Mesodermal cell (in vitro differentiated cells): ENCODE data around the gene JHY. TPM values are rescaled to one million over a fixed set of nuclear protein-coding genes. Genes with fewer than 3 reads are reported as not detected.

Experiments
- H3K27ac ChIP-seq: 2 replicates; pipeline ENCODE4 v1.7.0; 2013; ENCODE audit warnings: mild to moderate bottlenecking, low read depth, low read length, moderate library complexity; ENCODE audit not compliant: severe bottlenecking
- H3K36me3 ChIP-seq: 2 replicates; pipeline ENCODE4 v1.7.1; 2013; ENCODE audit warnings: mild to moderate bottlenecking, low read length, moderate library complexity; ENCODE audit not compliant: control insufficient read depth, insufficient read depth
- H3K4me1 ChIP-seq: one replicate; pipeline ENCODE4 v1.7.1; 2013; ENCODE audit warnings: mild to moderate bottlenecking, low read length; ENCODE audit not compliant: insufficient read depth, control insufficient read depth, poor library complexity, severe bottlenecking
- H3K4me3 ChIP-seq: 2 replicates; pipeline ENCODE4 v1.7.0; 2013; ENCODE audit warnings: low read length, control low read depth, mild to moderate bottlenecking; ENCODE audit not compliant: insufficient read depth, poor library complexity, severe bottlenecking; ENCODE audit errors: extremely low read depth
- H3K9me3 ChIP-seq: 2 replicates; pipeline ENCODE4 v1.7.1; 2013; ENCODE audit warnings: mild to moderate bottlenecking, low read length, moderate library complexity; ENCODE audit not compliant: control insufficient read depth
- WGBS, 2 experiments: methylation state at CpG; one replicate each; pipeline ENCODE4 v1.1.5; 2013; ENCODE audit warnings: missing lambda C conversion rate in 2 of 2; ENCODE audit not compliant: insufficient coverage in 2 of 2; 5-methylcytosine and 5-hydroxymethylcytosine counted together
- polyA plus RNA-seq, 2 experiments: library from polyadenylated mRNA; stranded (reverse); fragments of 50-300 nt; gene quantifications; one replicate each; pipeline ENCODE4 v1.2.3, GENCODE V29; 2013

JHY gene
- polyA plus RNA-seq (2013, experiment 1 of 2), result 2.5 TPM
- 2.4 TPM for polyA plus RNA-seq (2013, experiment 2 of 2)

GRCh38 chr11:122882189-122882856 is at the start of gene JHY:
JHY (plus strand) TSS chr11:122882759; CDS start chr11:122885850, 3,091 bp downstream.
- peak within 1 kb of the TSS; percentile 56 for H3K27ac ChIP-seq
- WGBS, 2 experiments, result 25 to 31% methylated on average over 16 to 33 of the region's 39 CpGs

GRCh38 chr11:122833846-122834464 is 48.6 kb upstream of the JHY start:
- Histone ChIP-seq H3K27ac (no peak overlapping the region), H3K9me3 (no peaks in the 10 kb centered on the region), H3K4me1 (no peaks in the 10 kb centered on the region), H3K36me3 (no peaks in the 10 kb centered on the region), H3K4me3 (no peak overlapping the region)
- WGBS, 2 experiments, result 92 to 100% methylated on average over 1 to 2 of the region's 7 CpGs

More at GRCh38 chr11:122882189-122882856, at the start of gene JHY:
- Histone ChIP-seq H3K4me3 (peak within 1 kb of the TSS; percentile 52), H3K36me3 (no peaks in the 10 kb centered on the region), H3K4me1 (no peaks in the 10 kb centered on the region), H3K9me3 (no peaks in the 10 kb centered on the region)

- no peak overlapping the region for H3K27ac ChIP-seq
- no peaks in the 10 kb centered on the region for H3K4me1 ChIP-seq
- no peaks in the 10 kb centered on the region for H3K36me3 ChIP-seq
- H3K4me3 ChIP-seq, result no peak overlapping the region
- no peaks in the 10 kb centered on the region for H3K9me3 ChIP-seq
These were observed 45.6 kb upstream of the JHY start for GRCh38 chr11:122836916-122837315.

- WGBS, 2 experiments, result 92 to 97% methylated on average over 2 to 3 of the region's 4 CpGs
These were observed 44.8 kb upstream of the JHY start for GRCh38 chr11:122837528-122838346.

GRCh38 chr11:122843281-122844141 is 39.0 kb upstream of the JHY start:
- Histone ChIP-seq H3K4me1 (no peaks in the 10 kb centered on the region), H3K9me3 (no peaks in the 10 kb centered on the region), H3K4me3 (no peak overlapping the region), H3K36me3 (no peaks in the 10 kb centered on the region), H3K27ac (no peak overlapping the region)
- 93 to 96% methylated on average over 5 of the region's 10 CpGs for WGBS, 2 experiments

More at GRCh38 chr11:122837528-122838346, 44.8 kb upstream of the JHY start:
- no peak overlapping the region for H3K4me3 ChIP-seq
- no peaks in the 10 kb centered on the region for H3K4me1 ChIP-seq
- H3K36me3 ChIP-seq, result no peaks in the 10 kb centered on the region
- H3K27ac ChIP-seq, result no peak overlapping the region
- H3K9me3 ChIP-seq, result no peaks in the 10 kb centered on the region

- Histone ChIP-seq H3K27ac (no peak overlapping the region), H3K9me3 (no peaks in the 10 kb centered on the region), H3K4me1 (peaks cover 9% of the 10 kb centered on the region), H3K4me3 (no peak overlapping the region), H3K36me3 (no peaks in the 10 kb centered on the region)
- WGBS, 2 experiments, result 90 to 100% methylated on average over 1 of the region's 1 CpG
These were observed 35.1 kb upstream of the JHY start for GRCh38 chr11:122847466-122847865.

- WGBS, 2 experiments, result no CpG with 5 or more reads among the region's 1 CpG
- H3K4me3 ChIP-seq, result no peak overlapping the region
- no peaks in the 10 kb centered on the region for H3K36me3 ChIP-seq
- no peak overlapping the region for H3K27ac ChIP-seq
- no peaks in the 10 kb centered on the region for H3K9me3 ChIP-seq
- H3K4me1 ChIP-seq, result peaks cover 9% of the 10 kb centered on the region
These were observed 34.4 kb upstream of the JHY start for GRCh38 chr11:122848186-122848585.

GRCh38 chr11:122850076-122850631 is 32.4 kb upstream of the JHY start:
- Histone ChIP-seq H3K9me3 (no peaks in the 10 kb centered on the region), H3K4me3 (no peak overlapping the region), H3K36me3 (no peaks in the 10 kb centered on the region), H3K27ac (peak overlapping the region; percentile 63), H3K4me1 (peaks cover 13% of the 10 kb centered on the region)
- WGBS, 2 experiments, result 22 to 50% methylated on average over 2 to 3 of the region's 7 CpGs

- no peak overlapping the region for H3K27ac ChIP-seq
- peaks cover 15% of the 10 kb centered on the region for H3K4me1 ChIP-seq
- no peak overlapping the region for H3K4me3 ChIP-seq
- WGBS, 2 experiments, result 92% methylated on average over 9 of the region's 12 CpGs
- no peaks in the 10 kb centered on the region for H3K9me3 ChIP-seq
- no peaks in the 10 kb centered on the region for H3K36me3 ChIP-seq
These were observed 31.1 kb upstream of the JHY start for GRCh38 chr11:122851366-122851966.
